ENCODE results near the gene RHOB. TPM values are rescaled to one million over a fixed set of nuclear protein-coding genes. Genes with fewer than 3 reads are reported as not detected.

The RHOB gene
- 188 and 500 TPM in 2 replicates for total RNA-seq

GRCh38 chr2:20446917-20447436 lies at the start of gene RHOB:
TSS of gene RHOB (plus strand) at chr2:20447074. CDS start at chr2:20447466, 392 bp downstream.

Other genes starting within 250 kb of the RHOB start
- 0.36 and 0.65 TPM in 2 replicates for gene SDC1, start 221.9 kb upstream of the RHOB start, total RNA-seq
- gene PUM2, start 96.2 kb upstream of the RHOB start, total RNA-seq, result 13.4 and 17.0 TPM in 2 replicates
- 20.4 and 23.8 TPM in 2 replicates for gene HS1BP3, start 204.0 kb downstream of the RHOB start, total RNA-seq
- 0.16 and 0.36 TPM in 2 replicates for gene GDF7, start 220.1 kb downstream of the RHOB start, total RNA-seq